HepG2 (cell line): ENCODE data around the gene GCNT3.

Source experiments
- EZH2 ChIP-seq: conservative IDR thresholded peaks from 2 replicates; pipeline ENCODE4 v1.6.1; 2012; ENCODE audit warnings: mild to moderate bottlenecking, low read depth, low read length, moderate library complexity
- HOXD1 ChIP-seq: sonication (generic); formaldehyde crosslinking; IDR thresholded peaks from 2 replicates; pipeline ENCODE4 v1.5.0; 2020; ENCODE audit warnings: missing genetic modification reagents
- SAFB2 ChIP-seq: sonication (generic); formaldehyde crosslinking; IDR thresholded peaks from 2 replicates; pipeline ENCODE4 v1.5.1; 2020; ENCODE audit warnings: missing genetic modification reagents, low read depth, mild to moderate bottlenecking, borderline replicate concordance
- ZBTB8A ChIP-seq: sonication (generic); formaldehyde crosslinking; IDR thresholded peaks from 2 replicates; pipeline ENCODE4 v1.4.0; 2020; ENCODE audit warnings: mild to moderate bottlenecking, low read depth, missing genetic modification reagents, borderline replicate concordance
- TF ChIP-seq, protein P1 (sequence below): IDR thresholded peaks from 2 replicates; pipeline ENCODE4 v1.6.1; 2012; ENCODE audit warnings: inconsistent platforms

DNA sequence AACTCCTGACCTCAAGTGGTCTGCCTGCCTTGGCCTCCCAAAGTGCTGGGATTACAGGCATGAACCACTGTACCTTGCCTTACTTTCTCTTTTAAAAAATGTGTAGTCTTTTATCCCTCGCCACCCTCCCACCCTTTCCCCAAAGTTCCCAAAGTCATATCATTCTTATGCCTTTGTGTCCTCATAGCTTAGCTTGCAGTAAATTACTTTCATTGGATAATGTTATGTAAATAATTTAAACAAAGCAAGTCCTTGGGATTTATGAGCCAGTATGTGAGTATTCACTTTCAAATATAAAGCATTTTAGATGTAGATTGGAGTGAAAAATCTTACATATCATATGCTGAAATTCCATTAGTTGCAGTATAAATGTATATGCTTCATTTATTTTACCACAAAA is 34.7 kb downstream of the GCNT3 start:
- TF ChIP-seq ZBTB8A (CRISPR knock-in tag) (no peak), SAFB2 (no peak), EZH2 (no peak), HOXD1 (CRISPR knock-in tag) (no peak)
- TF ChIP-seq, protein P1, sequence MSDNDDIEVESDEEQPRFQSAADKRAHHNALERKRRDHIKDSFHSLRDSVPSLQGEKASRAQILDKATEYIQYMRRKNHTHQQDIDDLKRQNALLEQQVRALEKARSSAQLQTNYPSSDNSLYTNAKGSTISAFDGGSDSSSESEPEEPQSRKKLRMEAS: no peak
